WTC11 (cell line): ENCODE measurements around the gene THEMIS2. TPM values are rescaled to one million over a fixed set of nuclear protein-coding genes. Genes with fewer than 3 reads are reported as not detected.

Source experiments
- ATAC-seq: fragments of 200-7000 bp; cut with Tn5 transposase; 2 replicates; pipeline ENCODE4 v1.10.0; 2021; ENCODE audit warnings: mild to moderate bottlenecking, moderate library complexity
- CTCF ChIA-PET: fragments of 300-600 bp; sonication (Branson Sonifier 250); formaldehyde crosslinking; loops from one replicate; lab custom pipeline; 2021; ENCODE audit warnings: antibody characterized with exemption; lab: Charles Lee
- POLR2A ChIA-PET: fragments of 350-600 bp; sonication (Branson Sonifier 250); formaldehyde crosslinking; loops from one replicate; lab custom pipeline; 2021; ENCODE audit warnings: antibody characterized with exemption; lab: Charles Lee
- DNase-seq: peaks from one replicate; pipeline ENCODE4 v3.0.0; 2021; ENCODE audit warnings: low spot score
- H3K27ac Mint-ChIP-seq: 2 replicates; pipeline ENCODE4 v1.8.0; 2021; ENCODE audit warnings: mixed read lengths
- H3K27me3 Mint-ChIP-seq: 2 replicates; pipeline ENCODE4 v1.8.0; 2021; ENCODE audit warnings: low read depth, mild to moderate bottlenecking, moderate library complexity, mixed read lengths
- H3K36me3 Mint-ChIP-seq: 2 replicates; pipeline ENCODE4 v1.8.0; 2021; ENCODE audit warnings: mixed read lengths
- H3K4me1 Mint-ChIP-seq: 2 replicates; pipeline ENCODE4 v1.8.0; 2022; ENCODE audit warnings: mixed read lengths
- H3K4me3 Mint-ChIP-seq: 2 replicates; pipeline ENCODE4 v1.8.0; 2021; ENCODE audit warnings: mild to moderate bottlenecking, moderate library complexity, mixed read lengths
- H3K9me3 Mint-ChIP-seq: 2 replicates; pipeline ENCODE4 v1.8.0; 2021; ENCODE audit warnings: mixed read lengths
- CREM ChIP-seq: sonication (generic); formaldehyde crosslinking; IDR thresholded peaks from 2 replicates; pipeline ENCODE4 v1.8.1; 2022; ENCODE audit warnings: mild to moderate bottlenecking, missing genetic modification reagents, moderate library complexity
- GABPB1 ChIP-seq: sonication (generic); formaldehyde crosslinking; IDR thresholded peaks from 2 replicates; pipeline ENCODE4 v1.8.1; 2023; ENCODE audit warnings: mild to moderate bottlenecking, missing genetic modification reagents
- HMGA2 ChIP-seq: fragments of 250-450 bp; sonication (Bioruptor Pico); IDR thresholded peaks from 2 replicates; pipeline ENCODE4 v1.4.0; 2021; ENCODE audit warnings: mild to moderate bottlenecking, moderate library complexity
- JUN ChIP-seq: sonication (generic); formaldehyde crosslinking; IDR thresholded peaks from 2 replicates; pipeline ENCODE4 v1.8.0; 2023; ENCODE audit warnings: mild to moderate bottlenecking, missing genetic modification reagents
- NFYB ChIP-seq: sonication (generic); formaldehyde crosslinking; conservative IDR thresholded peaks from 2 replicates; pipeline ENCODE4 v1.8.0; 2022; ENCODE audit warnings: low read depth, missing genetic modification reagents
- PRRX2 ChIP-seq: fragments of 250-450 bp; sonication (Bioruptor Pico); IDR thresholded peaks from 2 replicates; pipeline ENCODE4 v1.8.0; 2021; ENCODE audit warnings: mild to moderate bottlenecking
- RELA ChIP-seq: sonication (generic); formaldehyde crosslinking; IDR thresholded peaks from 2 replicates; pipeline ENCODE4 v1.8.1; 2022; ENCODE audit warnings: missing genetic modification reagents, mild to moderate bottlenecking, borderline replicate concordance
- SMAD3 ChIP-seq: sonication (generic); formaldehyde crosslinking; IDR thresholded peaks from 2 replicates; pipeline ENCODE4 v1.8.0; 2022; ENCODE audit warnings: missing genetic modification reagents, mild to moderate bottlenecking, borderline replicate concordance
- ZBTB21 ChIP-seq: sonication (generic); formaldehyde crosslinking; IDR thresholded peaks from 2 replicates; pipeline ENCODE4 v1.8.1; 2023; ENCODE audit warnings: mild to moderate bottlenecking, missing genetic modification reagents, borderline replicate concordance
- total RNA-seq: library from RNA; stranded (reverse); gene quantifications from 3 replicates; pipeline ENCODE4 v1.2.3, GENCODE V29; 2021
- TF ChIP-seq, protein P1 (sequence below): sonication (generic); formaldehyde crosslinking; IDR thresholded peaks from 2 replicates; pipeline ENCODE4 v1.8.1; 2023; ENCODE audit warnings: mild to moderate bottlenecking, moderate library complexity, missing genetic modification reagents
- TF ChIP-seq, protein P2 (sequence below): sonication (generic); formaldehyde crosslinking; IDR thresholded peaks from 2 replicates; pipeline ENCODE4 v1.8.0; 2023; ENCODE audit warnings: missing genetic modification reagents
- TF ChIP-seq, protein P3 (sequence below): sonication (generic); formaldehyde crosslinking; IDR thresholded peaks from 2 replicates; pipeline ENCODE4 v1.8.1; 2022; ENCODE audit warnings: missing genetic modification reagents, borderline replicate concordance
- TF ChIP-seq, protein P4 (sequence below): fragments of 250-450 bp; sonication (Bioruptor Pico); IDR thresholded peaks from 2 replicates; pipeline ENCODE4 v1.9.0; 2021; ENCODE audit warnings: moderate library complexity, mild to moderate bottlenecking, inconsistent platforms, borderline replicate concordance
- TF ChIP-seq, protein P5 (sequence below): sonication (generic); formaldehyde crosslinking; IDR thresholded peaks from 2 replicates; pipeline ENCODE4 v1.8.1; 2023; ENCODE audit warnings: mild to moderate bottlenecking, missing genetic modification reagents, borderline replicate concordance
- TF ChIP-seq, protein P6 (sequence below): sonication (generic); formaldehyde crosslinking; IDR thresholded peaks from 2 replicates; pipeline ENCODE4 v1.8.0; 2022; ENCODE audit warnings: mild to moderate bottlenecking, missing genetic modification reagents
- TF ChIP-seq, protein P7 (sequence below): fragments of 250-450 bp; sonication (Bioruptor Pico); IDR thresholded peaks from 2 replicates; pipeline ENCODE4 v2.1.2; 2022; ENCODE audit warnings: mild to moderate bottlenecking, moderate library complexity

Gene THEMIS2
- total RNA-seq, 1 experiment from 2014 or later, result 12.7 TPM

DNA sequence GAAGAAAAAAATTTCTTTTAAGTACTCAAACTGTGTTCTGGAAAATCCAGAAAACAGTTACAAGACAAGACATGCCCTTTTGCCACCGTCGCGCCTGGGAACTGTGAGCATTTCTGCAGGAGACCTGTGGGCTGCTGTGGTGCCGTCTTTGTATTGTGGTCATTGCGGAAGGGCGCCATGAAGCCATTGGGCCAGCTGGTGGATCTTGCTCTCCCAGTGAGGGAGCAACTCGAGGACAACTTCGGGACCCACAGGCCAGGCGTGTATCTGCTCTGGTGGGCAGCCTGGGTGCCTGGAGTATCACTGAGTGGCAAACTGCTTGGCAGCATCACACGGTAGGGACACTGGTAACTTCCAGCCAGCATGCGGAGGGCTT is 3.8 kb upstream of the THEMIS2 start:
- ChIA-PET CTCF (interaction anchor here (1.1 to 1.6 kb wide), 3 partner anchors 11 to 223 kb away, joined by 3 to 8 read pairs (median 4); no protein-coding TSS in a partner anchor), POLR2A (no interaction called here)
- Mint-ChIP-seq H3K27me3 (peaks cover 6% of the 10 kb centered on the region), H3K9me3 (no peaks in the 10 kb centered on the region), H3K4me1 (peaks cover 17% of the 10 kb centered on the region), H3K36me3 (no peaks in the 10 kb centered on the region), H3K4me3 (no peak overlapping the region), H3K27ac (no peak overlapping the region)
- ATAC-seq (no peak), DNase-seq (no peak)
- no peak for TF ChIP-seq HMGA2
- TF ChIP-seq, protein P1, sequence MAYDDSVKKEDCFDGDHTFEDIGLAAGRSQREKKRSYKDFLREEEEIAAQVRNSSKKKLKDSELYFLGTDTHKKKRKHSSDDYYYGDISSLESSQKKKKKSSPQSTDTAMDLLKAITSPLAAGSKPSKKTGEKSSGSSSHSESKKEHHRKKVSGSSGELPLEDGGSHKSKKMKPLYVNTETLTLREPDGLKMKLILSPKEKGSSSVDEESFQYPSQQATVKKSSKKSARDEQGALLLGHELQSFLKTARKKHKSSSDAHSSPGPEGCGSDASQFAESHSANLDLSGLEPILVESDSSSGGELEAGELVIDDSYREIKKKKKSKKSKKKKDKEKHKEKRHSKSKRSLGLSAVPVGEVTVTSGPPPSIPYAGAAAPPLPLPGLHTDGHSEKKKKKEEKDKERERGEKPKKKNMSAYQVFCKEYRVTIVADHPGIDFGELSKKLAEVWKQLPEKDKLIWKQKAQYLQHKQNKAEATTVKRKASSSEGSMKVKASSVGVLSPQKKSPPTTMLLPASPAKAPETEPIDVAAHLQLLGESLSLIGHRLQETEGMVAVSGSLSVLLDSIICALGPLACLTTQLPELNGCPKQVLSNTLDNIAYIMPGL (CRISPR knock-in tag), result no peak
- TF ChIP-seq, protein P2, sequence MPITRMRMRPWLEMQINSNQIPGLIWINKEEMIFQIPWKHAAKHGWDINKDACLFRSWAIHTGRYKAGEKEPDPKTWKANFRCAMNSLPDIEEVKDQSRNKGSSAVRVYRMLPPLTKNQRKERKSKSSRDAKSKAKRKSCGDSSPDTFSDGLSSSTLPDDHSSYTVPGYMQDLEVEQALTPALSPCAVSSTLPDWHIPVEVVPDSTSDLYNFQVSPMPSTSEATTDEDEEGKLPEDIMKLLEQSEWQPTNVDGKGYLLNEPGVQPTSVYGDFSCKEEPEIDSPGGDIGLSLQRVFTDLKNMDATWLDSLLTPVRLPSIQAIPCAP (CRISPR knock-in tag), result no peak
- TF ChIP-seq, protein P3, sequence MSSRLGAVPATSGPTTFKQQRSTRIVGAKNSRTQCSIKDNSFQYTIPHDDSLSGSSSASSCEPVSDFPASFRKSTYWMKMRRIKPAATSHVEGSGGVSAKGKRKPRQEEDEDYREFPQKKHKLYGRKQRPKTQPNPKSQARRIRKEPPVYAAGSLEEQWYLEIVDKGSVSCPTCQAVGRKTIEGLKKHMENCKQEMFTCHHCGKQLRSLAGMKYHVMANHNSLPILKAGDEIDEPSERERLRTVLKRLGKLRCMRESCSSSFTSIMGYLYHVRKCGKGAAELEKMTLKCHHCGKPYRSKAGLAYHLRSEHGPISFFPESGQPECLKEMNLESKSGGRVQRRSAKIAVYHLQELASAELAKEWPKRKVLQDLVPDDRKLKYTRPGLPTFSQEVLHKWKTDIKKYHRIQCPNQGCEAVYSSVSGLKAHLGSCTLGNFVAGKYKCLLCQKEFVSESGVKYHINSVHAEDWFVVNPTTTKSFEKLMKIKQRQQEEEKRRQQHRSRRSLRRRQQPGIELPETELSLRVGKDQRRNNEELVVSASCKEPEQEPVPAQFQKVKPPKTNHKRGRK, result no peak
- TF ChIP-seq GABPB1 (CRISPR knock-in tag), result no peak
- TF ChIP-seq PRRX2, result no peak
- TF ChIP-seq, protein P4, sequence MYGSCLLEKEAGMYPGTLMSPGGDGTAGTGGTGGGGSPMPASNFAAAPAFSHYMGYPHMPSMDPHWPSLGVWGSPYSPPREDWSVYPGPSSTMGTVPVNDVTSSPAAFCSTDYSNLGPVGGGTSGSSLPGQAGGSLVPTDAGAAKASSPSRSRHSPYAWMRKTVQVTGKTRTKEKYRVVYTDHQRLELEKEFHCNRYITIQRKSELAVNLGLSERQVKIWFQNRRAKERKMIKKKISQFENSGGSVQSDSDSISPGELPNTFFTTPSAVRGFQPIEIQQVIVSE, result no peak
- no peak for TF ChIP-seq CREM (CRISPR knock-in tag)
- TF ChIP-seq SMAD3 (CRISPR knock-in tag), result no peak
- no peak for TF ChIP-seq JUN
- TF ChIP-seq ZBTB21, result no peak
- TF ChIP-seq, protein P5, sequence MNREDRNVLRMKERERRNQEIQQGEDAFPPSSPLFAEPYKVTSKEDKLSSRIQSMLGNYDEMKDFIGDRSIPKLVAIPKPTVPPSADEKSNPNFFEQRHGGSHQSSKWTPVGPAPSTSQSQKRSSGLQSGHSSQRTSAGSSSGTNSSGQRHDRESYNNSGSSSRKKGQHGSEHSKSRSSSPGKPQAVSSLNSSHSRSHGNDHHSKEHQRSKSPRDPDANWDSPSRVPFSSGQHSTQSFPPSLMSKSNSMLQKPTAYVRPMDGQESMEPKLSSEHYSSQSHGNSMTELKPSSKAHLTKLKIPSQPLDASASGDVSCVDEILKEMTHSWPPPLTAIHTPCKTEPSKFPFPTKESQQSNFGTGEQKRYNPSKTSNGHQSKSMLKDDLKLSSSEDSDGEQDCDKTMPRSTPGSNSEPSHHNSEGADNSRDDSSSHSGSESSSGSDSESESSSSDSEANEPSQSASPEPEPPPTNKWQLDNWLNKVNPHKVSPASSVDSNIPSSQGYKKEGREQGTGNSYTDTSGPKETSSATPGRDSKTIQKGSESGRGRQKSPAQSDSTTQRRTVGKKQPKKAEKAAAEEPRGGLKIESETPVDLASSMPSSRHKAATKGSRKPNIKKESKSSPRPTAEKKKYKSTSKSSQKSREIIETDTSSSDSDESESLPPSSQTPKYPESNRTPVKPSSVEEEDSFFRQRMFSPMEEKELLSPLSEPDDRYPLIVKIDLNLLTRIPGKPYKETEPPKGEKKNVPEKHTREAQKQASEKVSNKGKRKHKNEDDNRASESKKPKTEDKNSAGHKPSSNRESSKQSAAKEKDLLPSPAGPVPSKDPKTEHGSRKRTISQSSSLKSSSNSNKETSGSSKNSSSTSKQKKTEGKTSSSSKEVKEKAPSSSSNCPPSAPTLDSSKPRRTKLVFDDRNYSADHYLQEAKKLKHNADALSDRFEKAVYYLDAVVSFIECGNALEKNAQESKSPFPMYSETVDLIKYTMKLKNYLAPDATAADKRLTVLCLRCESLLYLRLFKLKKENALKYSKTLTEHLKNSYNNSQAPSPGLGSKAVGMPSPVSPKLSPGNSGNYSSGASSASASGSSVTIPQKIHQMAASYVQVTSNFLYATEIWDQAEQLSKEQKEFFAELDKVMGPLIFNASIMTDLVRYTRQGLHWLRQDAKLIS (CRISPR knock-in tag), result no peak
- TF ChIP-seq RELA (CRISPR knock-in tag), result no peak

DNA sequence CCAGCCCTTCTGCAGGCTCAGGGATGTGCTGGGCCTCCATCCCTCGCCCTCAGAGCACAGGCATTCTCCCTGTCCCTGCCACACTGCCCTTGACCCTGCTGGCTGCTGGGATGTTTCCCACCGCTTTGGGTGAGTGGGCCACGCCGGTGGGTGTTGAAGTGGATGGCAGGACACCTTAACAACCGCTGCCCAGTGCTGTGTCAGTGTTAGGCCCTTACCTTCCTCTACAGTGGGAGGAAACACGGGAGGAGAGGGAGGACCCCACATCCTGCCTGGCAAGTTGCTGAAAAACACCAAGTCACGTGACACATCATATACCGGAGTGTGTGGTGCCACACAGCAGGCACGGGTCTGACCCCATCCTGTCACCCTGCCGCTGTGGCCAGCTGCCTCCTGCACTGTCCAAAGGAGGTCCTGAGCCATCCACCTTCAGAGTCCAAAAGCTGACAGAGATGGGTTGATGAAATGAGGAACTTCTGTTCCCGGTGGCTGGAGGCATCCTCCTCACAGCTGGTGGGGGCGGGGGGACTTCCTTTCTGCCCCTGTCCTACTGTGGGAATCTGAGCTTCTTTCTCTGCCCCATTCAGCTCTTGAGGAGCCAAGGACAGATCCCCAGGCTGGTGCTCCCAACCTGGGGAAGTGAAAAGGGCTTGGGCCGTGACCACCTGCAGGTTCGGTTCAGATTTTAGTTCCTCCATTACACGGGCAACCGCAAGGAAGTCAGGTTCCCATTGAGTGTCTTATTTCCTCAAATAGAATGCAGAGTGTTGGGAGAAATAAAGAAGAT is 3.2 kb upstream of the THEMIS2 start:
- DNase-seq (no peak), ATAC-seq (no peak)
- Mint-ChIP-seq H3K27ac (no peak overlapping the region), H3K36me3 (no peaks in the 10 kb centered on the region), H3K4me1 (peaks cover 17% of the 10 kb centered on the region), H3K4me3 (no peak overlapping the region), H3K9me3 (no peaks in the 10 kb centered on the region), H3K27me3 (peaks cover 6% of the 10 kb centered on the region)
- CTCF ChIA-PET, result interaction anchor here (0.7 to 1.6 kb wide), 4 partner anchors 12 to 253 kb away, joined by 3 to 8 read pairs (median 4); no protein-coding TSS in a partner anchor
- TF ChIP-seq, protein P6, sequence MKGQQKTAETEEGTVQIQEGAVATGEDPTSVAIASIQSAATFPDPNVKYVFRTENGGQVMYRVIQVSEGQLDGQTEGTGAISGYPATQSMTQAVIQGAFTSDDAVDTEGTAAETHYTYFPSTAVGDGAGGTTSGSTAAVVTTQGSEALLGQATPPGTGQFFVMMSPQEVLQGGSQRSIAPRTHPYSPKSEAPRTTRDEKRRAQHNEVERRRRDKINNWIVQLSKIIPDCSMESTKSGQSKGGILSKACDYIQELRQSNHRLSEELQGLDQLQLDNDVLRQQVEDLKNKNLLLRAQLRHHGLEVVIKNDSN (CRISPR knock-in tag), result 0 out of 2 replicates have a peak, but pooled peaks have one; percentile 37
- no peak for TF ChIP-seq NFYB
- TF ChIP-seq, protein P7, sequence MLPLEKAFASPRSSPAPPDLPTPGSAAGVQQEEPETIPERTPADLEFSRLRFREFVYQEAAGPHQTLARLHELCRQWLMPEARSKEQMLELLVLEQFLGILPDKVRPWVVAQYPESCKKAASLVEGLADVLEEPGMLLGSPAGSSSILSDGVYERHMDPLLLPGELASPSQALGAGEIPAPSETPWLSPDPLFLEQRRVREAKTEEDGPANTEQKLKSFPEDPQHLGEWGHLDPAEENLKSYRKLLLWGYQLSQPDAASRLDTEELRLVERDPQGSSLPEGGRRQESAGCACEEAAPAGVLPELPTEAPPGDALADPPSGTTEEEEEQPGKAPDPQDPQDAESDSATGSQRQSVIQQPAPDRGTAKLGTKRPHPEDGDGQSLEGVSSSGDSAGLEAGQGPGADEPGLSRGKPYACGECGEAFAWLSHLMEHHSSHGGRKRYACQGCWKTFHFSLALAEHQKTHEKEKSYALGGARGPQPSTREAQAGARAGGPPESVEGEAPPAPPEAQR (CRISPR knock-in tag), result no peak
- POLR2A ChIA-PET, result interaction anchor here (0.6 kb wide), 1 partner anchor 19 kb away, joined by 5 read pairs; no protein-coding TSS in a partner anchor
